Measurements from ENCODE around the gene PROCA1.
"Not testable (repeated sequence)": the region's sequence is repeated elsewhere in the genome, so short reads cannot be mapped to it uniquely, and the experiment has no call there.

PROCA1 gene

DNA sequence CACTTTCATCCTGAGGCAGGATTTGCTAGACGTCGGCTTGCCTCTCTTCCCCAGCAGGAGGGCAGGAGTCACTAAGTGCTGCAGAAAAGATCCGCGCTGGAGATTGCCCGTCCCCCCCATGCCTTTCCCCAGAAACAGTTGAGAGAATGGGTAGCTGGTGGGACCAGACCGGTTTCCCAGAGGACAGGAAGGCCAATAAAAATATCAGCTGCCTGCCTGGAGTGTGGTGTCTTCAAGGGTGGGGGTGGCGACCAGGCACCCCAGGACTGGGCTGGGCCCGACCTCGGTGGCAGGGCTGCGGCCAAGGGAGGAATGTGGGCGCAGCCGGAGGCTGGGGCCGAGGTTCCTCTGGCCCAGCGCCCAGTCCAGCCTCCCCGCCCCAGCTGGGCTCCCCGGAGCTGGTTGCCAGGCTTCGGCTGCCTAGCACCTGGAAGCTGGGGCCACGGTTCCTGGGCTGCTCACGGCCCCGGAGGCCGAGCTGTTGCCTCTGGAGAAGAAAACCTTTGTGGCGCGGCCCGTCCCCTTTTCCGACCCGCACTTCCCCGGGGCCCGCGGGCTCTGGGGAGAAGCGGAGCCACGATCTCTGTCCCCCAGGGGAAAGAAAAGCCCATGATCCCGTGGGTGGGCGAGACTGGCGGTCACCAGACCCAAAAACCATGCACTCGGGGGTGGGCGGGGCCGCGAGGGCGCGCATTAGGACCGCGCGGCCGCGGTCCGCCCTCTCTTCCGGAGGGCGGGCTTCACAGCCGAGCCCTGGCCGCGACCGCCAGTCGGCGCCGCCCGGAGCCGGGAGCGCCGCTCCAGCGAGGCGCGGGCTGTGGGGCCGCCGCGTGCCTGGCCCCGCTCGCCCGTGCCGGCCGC lies 31.8 kb upstream of the PROCA1 start, which contains the start of gene TRAF4:
TRAF4 (plus strand) TSS at position 769 of the 861 bp plus-strand sequence. CDS start 102 bp downstream, outside the sequence.
- DNase-seq: peak; percentile 54

DNA sequence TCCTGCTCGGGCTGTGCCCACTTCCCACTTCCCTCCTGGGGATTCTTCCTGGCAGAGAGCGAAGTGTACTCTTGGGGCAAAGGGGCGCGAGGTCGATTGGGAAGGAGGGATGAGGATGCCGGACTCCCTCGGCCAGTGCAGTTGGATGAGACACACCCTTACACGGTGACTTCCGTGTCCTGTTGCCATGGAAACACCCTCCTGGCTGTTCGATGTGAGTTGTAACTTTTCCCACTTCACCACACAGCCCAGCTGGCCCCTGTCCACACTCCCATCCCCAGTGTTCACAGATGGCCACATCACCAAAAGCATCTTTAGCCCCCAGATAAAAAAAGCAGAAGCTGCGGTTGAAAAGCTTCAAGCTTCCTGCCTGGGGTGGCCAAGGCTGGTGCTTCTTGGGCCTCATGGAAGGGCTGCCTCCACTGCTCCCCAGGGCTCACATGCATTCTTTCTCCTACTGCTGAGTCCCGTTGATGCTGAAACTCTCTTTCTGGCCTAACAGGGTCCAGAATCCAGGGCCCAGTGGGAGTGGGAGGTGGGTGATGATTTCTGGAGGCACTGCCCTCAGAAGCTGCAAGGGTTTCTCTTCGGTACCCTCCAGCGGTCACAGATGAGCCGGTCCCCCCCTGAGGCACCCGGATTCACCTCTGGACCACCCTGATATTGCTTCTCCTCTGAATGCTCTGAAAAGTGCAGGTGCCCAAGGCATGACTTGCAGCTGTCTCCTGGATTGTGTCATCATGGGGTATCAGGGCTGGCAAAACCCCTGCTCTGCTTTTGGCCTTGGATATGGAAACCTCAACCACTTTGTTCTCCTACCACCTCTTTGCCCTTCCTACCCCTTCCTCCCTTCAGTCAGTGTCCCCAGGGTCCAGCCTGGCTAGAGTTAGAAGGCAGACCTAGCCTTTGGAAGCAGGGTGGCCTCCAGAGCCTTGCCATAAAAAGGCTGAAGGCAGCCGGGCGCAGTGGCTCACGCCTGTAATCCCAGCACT lies 30.0 kb upstream of the PROCA1 start:
- no peak for DNase-seq

GRCh38 chr17:28740406-28741357 lies 29.0 kb upstream of the PROCA1 start:
- DNase-seq: no peak

GRCh38 chr17:28738680-28739384 lies 27.1 kb upstream of the PROCA1 start:
- DNase-seq: no peak

GRCh38 chr17:28737770-28738679 lies 26.3 kb upstream of the PROCA1 start:
- DNase-seq: no peak

GRCh38 chr17:28737316-28737715 lies 25.6 kb upstream of the PROCA1 start:
- DNase-seq: no peak

DNA sequence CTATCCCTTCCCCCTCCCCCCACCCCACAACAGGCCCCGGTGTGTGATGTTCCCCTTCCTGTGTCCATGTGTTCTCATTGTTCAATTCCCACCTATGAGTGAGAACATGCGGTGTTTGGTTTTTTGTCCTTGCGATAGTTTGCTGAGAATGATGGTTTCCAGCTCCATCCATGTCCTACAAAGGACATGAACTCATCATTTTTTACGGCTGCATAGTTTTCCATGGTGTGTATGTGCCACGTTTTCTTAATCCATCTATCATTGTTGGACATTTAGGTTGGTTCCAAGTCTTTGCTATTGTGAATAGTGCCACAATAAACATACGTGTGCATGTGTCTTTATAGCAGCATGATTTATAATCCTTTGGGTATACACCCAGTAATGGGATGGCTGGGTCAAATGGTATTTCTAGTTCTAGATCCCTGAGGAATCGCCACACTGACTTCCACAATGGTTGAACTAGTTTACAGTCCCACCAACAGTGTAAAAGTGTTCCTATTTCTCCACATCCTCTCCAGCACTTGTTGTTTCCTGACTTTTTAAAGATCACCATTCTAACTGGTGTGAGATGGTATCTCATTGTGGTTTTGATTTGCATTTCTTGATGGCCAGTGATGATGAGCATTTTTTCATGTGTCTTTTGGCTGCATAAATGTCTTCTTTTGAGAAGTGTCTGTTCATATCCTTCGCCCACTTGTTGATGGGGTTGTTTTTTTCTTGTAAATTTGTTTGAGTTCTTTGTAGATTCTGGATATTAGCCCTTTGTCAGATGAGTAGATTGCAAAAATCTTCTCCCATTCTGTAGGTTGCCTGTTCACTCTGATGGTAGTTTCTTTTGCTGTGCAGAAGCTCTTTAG lies 24.5 kb upstream of the PROCA1 start:
- not testable (repeated sequence) for DNase-seq

DNA sequence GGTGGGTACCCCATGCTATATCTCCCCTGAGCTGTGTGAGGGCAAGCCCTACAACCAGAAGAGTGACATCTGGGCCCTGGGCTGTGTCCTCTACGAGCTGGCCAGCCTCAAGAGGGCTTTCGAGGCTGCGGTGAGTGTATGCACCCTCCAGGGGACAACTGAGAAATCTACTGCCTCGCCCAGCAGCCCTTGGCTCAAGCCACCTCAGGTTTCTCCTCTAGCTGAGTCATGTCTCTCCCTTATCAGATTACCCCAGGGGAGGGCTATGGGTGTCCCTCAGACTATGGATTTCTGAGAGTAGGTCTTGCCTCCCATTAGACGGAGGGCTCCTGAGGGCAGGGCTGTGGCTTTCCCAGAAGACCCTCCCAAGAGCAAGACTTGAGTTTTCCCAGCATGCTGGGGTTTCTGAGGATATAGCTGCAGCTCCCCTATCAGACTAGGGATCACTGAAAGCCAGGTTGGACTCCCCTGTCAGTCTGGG lies 23.6 kb upstream of the PROCA1 start:
- DNase-seq: no peak

GRCh38 chr17:28734712-28735241 lies 23.1 kb upstream of the PROCA1 start:
- no peak for DNase-seq

DNA sequence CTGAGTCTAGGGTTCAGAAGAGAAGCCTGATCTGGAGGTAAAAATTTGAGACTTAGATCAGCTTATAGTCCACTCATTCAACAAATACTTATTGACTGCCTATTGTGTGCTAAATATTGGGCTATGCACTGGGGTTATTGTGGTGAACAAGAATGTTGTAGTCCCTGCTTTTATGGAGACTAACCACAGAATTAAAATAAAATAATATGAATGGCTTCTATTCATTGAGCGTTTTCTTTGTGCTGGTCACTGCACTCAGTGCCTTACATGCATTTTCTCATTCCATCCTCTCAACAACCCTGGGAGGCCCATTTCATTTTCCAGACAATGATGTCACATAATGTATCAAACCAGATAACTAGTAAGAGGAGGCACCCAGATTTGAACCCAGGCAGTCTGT lies 21.7 kb upstream of the PROCA1 start:
- no peak for DNase-seq

- DNase-seq: no peak
These were observed 18.3 kb upstream of the PROCA1 start for GRCh38 chr17:28729950-28730330.

DNA sequence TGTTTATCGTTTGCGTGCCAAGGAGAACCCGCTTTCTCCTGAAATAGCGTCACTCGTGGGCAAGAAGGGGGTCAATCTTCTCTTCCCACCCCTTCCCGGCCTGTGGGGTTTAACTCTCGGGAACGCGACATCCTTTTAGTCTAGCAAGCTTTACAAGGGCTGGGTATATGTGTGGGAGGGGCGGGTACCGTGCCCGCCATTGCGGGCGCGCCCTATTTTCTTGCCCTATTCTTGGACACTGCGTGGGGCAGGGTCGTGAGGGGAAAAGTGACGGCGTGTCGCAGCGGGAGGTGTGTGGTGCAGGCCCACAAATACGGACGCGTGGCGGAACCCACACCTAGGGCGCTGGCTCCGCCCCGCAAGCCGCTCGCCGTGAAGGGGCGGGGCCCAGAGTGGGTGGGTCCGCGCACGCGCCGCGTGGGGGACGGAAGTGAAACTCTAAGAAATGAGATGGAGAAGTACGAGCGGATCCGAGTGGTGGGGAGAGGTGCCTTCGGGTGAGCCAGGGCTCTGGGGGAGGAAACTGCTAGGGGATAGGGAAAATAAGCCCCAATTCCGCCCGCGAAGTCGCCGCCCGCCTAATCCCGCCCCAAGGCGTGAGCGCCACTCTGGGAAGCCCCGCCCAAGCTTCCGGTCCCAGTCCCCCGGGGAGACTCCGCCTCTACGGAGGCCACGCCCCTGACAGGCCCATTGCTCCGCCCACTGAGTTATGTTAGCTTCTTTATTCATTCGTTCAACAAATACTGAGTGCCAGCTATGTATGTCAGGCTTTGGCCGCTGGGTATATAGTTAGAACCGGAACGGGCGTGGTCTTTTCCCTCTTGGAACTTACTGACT lies 16.9 kb upstream of the PROCA1 start, which contains the start of gene NEK8:
NEK8 (plus strand) TSS at position 425 of the 837 bp plus-strand sequence; CDS start at position 451, 26 bp downstream.
- DNase-seq: peak; percentile 85

DNA sequence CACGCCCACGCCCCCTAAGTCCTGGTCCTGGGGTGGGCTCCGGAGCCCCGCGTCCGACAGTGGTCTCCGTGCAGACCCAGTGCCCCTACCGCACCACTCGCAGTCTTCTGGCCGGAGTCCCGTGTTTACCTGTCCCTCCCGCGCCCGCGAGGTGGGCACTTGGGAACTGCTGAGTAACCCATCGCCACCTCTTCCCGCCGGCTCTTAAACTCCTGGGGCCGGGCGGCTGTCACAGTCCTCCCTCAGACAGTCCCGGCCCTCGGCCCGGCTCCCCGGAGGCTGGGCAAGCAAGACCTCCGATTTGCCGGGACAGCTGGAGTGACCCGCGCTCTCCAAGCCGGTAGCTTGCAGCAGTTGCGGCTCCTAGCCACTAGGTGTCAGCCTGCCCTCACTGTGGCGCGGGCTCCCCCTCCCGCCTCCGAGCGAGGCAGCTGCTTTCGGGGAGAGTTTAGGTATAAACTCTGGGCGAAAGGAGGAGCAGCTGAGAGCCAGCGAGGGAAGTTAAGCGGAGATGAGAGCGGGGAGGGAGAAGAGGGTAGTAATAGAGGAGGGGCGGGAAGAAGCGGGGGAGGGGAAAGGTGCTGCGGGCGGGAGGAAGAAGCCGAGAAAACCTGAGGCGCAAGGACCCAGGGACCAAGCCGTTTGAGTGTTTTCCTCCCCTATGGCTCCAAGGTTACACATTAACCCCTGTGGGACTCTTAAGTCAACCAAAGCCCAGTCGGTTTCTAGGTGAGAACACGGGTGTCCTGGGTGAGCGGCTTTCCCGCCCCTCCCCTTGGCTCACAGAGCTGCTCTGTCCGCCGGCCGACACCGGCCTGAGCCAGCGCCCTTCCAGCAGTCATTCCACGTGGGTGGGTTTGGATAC lies 15.2 kb upstream of the PROCA1 start:
- DNase-seq: peak; percentile 89

DNA sequence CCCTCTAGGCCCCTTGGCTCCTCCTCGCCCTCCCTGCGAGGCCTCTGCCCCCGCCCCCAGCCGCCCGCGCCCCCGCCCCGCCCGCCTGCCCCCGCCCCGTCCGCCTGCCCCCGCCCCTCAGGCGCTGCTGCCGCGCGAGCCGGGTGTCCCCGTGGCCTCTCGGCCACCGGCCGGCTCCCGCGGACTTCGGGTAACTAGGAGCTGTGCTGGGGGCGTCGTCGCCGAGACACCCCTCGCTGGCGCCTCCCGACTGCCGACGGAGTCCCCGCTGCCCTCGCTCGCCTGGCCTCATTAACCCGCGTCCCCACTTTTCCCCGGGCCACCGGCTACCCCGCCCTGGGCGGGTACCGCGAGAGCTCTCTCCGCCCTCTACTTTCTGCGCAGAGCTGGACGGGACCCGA lies 14.5 kb upstream of the PROCA1 start, which contains the start of gene TLCD1:
TLCD1 (minus strand) TSS at position 8 of the 401 bp plus-strand sequence. CDS start 136 bp downstream, outside the sequence.
- no peak for DNase-seq

DNA sequence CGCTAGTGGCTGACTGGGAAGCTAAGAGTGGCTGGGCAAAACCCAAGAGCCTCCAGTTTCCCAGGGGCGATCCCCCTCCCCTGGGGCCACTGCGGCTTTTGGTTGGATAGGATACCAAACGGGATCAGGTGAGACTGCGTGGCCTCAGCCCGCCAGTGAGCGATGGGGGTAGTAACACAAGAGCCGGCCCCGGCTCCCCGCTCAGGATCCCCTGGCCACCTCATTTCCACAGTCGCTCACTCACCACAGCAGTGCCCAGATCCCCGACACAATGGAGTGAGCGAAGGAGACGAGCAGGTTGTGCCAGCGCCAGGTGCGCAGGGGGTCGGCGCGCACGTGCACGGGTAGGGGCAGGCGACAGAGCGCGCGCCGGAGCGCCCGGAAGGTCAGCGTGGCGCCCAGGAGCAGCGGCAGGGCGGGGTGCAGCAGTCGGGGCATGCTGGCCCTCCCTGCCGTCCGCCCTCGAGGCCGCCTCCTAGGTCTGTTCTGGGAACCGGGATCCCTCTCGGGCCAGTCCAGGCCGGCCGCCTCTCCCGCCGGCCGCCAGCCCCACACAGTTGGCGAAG lies 14.1 kb upstream of the PROCA1 start:
- no peak for DNase-seq

- no peak for DNase-seq
These were observed 13.5 kb upstream of the PROCA1 start for GRCh38 chr17:28725166-28725659.
